ENCODE results near the gene TMEM252.

The TMEM252 gene

DNA sequence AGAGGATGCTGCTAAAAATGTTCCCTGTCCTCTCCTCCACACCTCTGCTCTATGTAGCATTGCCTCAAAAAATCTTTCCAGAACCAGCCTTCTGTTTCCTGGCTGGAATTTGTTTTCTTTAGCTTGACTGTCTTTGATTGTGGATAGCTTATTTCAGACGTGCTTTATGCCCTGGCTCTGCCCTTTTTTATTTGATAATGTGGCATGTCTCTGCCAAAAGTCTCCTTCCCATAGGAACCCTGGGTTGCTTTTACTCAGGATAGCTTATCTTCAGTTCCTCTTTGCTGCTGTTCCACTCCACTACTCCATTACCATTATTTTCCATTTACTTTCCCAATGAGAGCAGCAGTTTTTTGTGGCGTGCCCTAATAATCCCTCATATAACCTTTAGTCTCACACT, 885 bp upstream of the TMEM252 start:
- DNase-seq: no peak

DNA sequence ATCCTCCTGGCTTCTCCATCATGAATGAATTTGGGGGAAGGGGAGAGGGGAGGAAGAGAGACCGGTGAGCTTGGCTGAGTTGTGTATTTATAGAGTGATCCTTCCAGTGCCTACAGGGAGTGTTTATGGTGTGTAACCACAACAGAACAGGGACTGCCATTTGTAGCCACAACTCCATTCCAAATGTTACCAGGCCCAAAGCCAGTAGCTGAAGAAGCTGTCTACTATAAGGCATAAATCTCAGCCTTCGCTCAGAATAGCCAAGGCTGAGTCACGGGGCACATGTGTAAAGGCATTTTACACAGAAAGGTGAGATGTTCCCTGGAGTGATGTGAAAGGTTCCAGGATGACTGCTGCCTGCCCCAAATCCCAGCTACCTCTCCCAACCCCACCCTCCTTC, 2.5 kb downstream of the TMEM252 start:
- DNase-seq: no peak

DNA sequence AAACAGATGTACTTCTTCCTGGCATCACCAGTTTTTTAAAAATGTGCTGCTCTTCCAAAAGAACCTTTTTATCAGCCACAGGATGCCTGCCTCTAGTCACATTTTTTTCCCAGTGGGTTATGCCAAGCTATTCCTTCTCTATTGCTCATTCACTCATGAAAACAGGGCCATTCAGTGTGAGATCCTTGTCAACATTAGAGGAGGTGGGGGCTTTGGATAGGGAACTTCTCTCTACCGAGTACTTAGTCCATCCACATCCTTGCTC, 3.1 kb downstream of the TMEM252 start:
- no peak for DNase-seq

DNA sequence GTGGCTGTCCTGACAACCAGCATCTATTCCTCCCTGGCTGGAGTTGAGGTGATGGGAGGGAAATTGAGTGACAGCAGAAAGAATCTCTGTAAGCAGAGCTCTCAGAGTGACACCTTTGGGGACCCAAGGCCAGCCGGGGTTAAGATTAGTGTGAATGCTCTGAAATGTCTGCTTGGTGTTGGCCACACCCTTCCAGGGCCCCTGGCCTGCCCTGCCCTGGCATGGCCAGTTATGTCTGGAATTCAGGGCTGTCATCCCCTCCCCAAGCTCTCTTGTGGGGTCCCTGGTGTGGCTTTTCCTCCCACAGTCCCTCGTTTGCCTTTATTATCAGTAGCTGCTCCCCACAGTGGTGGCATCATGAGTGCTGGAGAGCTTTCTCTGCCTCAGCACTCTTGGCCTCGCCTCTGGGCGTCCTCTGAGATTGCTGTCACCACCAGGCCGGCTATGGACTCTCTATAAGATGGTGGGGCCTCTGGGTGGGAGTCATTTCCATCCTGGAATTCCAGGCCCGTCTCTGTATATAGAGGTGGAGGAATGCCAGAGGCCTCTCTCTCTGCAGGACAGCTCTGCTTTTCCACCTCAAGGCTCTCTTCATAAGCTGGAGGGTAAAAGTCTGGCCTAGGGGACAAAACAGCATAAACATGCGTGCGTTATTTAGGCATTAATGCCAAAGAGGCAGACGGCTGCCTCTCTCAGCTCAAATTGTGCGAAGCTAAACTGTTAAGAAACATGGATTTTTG, 3.6 kb downstream of the TMEM252 start:
- DNase-seq: no peak

DNA sequence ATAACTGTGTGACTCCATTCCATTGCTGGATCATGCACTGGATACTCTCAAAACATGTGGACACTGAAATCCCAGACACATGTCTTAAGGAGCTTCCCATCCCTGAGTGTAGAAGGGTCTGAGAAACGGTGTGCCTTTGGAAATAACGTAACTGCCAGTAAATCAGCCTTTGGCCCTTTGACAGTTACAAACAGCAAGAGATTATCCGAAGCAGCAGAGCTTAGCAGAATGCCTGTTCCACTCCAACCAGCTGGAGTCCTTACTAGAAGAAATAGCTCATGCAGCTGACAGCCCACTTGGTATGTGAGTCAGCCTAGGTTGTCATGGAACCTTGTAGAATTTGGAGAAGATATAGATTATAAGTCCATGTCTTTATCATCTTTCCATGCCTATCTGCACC, 7.0 kb downstream of the TMEM252 start:
- DNase-seq: no peak

DNA sequence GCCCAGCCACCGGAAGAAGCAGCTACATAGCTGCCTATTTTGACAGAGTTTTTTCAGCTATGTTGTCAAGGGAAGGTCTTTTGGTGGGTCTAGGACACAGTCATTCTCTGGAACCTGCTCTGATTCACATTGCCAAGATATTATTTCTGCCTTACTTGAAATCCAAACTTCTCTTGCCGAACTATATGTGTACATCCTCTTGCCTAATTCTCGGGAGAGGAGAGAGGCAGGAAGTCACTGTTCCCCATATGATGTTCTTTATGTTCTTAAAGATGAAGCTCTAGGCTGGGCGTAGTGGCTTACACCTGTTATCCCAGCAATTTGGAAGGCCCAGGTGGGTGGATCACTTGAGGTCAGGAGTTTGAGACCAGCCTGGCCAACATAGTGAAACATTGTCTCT, 8.6 kb downstream of the TMEM252 start:
- no peak for DNase-seq

DNA sequence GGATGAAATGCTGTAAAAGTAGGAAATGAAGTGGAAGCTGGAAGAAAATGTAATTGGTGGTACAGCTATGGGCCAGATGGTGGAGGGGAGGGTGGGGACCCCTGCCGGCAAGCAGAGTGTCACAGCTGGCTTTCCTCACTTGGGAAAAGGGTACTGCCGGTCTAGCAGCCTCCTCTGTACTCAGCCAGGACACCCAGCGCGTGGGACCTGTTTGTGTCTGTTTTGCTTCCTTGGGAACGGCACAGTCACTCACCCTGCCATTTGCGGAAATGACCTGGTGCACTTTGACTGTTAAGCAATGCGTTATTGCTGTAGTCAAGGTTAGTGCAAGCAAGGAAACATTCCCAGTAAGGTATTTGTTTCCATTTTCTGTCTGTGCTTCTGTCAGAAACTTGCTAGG, 10.1 kb downstream of the TMEM252 start:
- DNase-seq: no peak

DNA sequence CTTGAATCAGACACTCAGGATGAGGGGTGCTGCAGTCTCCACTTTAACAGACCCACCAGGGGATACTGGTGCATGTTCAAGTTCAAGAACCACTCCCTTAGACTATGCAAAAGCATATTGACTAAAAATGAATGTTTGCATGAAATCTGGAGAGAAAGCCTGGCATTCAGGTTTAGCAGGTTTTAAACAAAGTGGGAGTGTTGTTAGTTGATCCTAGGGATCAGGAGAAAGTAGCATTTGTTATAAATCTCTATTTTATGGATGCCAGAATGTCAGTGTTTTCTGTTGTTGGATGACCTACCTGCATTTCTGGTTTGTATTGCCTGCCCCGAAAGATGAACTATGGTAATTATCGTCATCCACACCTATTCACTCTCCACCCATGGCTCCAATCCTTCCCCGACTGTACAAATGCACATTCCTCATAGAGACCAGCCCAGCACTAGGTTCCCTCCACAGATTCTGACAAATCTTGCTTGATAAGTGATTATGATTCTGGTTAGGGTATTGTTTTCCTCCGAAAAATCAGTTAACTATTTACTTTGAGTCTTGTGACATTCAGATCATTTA, 17.2 kb downstream of the TMEM252 start:
- DNase-seq: no peak

DNA sequence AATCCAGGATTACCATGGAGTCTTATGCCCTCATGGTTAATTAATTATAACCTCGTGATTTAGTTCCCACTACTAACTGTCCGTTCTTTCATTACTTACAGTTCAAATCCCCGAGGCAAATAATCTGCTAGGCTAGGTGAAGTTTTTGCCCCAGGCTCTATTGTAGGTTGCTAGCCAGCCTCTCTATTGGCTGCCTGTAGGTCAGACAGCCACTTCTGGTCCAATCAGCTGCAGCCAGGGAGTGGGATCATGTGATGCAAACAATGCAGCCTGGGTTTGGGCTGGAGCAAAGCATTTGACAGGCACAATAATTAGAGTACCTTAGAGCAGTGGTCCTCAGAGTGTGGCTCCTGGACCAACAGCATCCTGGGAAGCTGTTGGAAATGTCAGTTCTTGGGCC, 17.7 kb downstream of the TMEM252 start:
- DNase-seq: no peak

DNA sequence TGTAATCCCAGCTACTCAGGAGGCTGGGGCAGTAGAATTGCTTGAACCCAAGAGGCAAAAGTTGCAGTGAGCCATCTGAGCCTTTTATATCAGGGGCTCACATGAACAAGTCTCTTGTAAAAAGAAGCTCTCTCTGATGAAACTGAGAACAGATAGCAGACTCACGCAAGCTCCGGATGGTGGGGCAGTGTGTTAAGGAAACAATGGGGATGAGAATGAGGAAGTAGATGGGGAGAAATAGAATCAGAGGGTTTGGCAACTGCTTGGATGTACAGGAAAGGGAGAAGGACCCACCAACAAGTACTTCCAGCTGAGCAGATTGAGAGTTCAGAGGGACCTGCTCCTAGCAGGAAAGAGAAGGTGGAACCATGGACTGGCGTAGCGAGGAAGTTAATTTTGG, 18.6 kb downstream of the TMEM252 start:
- DNase-seq: no peak

DNA sequence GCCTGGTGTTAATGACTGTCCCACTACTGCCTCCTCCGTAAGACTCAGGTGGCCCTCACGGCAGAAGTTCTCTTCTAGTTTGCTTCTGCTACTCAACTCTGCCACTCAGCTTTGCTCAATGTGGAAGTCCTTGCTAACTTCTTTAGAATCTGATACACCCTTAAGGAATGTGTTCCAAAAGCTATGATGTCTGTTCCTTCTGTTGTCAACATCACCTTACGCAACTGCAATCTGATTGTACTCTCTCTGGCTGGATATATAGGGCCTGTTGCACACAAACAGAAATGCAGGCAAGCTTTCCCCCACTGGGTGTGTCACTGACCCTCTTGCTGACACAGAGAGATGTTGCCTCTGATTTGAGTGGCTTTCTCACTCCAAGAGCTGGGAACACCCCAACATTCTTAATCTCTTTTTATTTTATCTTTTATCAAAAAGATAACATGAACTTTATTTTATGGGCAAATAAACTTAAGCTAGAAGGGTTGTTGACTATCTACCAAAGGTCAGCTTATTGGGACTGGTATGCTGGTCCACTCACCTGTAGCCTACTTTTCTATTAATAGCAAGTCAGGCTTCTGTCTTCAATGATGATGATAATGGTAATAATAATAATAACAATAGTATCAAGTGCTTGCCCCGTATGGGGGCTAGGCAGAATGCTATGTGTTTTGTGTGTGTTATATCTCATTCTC, 25.2 kb downstream of the TMEM252 start:
- DNase-seq: no peak

DNA sequence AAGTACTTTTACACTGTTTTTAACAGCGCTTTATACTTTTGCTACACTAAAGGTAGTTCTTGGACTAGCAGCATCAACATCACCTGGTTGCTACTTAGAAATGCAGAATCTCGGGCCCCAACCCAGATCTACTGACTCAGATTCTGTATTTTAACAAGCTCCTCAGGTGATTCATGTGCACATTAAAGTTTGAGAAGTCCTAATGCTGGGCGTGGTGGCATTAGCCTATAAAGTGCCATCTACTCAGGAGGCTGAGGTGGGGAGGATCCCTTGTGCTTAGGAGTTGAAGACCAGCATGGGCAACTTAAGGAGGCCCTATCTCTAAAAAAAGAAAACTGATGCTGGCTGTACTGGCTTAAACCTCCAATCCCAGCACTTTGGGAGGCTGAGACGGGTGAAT, 26.7 kb downstream of the TMEM252 start:
- DNase-seq: no peak

DNA sequence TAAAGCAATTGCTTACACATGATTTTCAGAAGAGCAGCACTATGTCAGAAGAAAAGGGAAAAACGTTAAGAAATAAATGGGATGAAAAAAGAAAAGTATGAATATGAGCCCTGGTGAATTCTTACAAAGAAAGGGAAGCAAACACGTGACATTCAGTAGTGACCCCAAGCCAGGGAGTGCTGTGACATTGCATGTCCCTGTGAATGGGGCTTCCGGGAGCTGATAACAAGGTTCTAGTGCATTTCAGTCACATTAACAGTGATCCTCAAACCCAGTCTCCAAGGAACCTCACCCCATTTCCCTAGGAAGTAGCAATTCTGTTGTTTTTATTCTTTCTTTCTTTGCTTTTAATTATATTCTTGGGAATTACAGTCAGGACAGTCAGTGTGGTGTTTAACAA, 27.3 kb downstream of the TMEM252 start:
- no peak for DNase-seq

DNA sequence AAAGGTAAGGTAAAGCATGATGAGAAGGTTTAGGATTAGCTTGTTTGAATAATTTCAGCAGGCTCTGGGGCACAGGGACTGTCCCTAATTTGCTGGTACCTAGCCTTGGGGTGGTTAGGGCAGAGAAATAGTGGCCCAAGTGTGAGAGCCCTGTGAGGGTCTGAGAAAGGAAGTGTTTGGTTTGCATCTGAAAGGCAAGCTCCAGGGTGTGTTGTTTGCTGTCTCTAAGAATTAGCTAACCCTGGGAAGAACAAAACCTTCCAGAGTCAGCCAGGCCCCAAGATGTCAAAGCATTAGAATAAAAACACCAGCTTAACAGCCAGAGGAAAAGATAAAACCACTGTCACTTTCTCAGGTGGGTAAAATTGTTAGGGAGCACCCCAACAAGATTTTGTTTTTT, 31.0 kb downstream of the TMEM252 start:
- no peak for DNase-seq

DNA sequence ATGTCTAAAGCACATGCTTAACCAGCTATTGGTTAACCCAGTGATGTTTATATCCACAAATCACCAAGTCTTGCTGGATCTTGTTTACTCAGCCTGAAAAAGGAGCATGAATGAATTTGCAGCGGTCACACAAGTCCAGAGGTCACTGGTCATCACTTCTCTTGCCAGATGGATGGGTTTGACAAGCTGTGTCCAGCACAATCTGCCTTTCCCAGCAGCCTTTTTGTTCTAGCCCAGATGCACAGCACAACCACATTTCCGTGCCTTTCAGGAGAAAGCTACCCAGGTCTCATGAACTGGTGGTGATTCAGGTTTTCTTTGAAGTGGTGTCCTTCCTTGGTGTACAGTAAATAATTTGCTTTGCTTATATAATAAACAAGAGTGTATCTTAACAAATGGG, 32.1 kb downstream of the TMEM252 start:
- DNase-seq: no peak

DNA sequence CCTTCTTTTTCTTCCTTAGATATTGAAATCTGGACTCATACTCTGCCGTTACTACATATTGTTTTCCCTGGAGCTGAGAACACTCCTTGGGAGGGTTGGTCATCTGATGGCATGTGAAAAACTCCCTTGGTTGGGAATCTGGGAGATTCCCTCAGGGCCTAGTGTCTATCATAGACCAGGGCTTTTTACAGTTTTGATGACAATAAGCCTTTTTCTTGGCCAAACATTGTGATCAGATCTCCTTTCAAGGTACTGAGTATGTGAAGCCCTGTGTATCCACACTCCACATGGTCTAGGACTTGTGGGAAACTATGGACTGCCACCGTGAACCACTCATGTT, 32.9 kb downstream of the TMEM252 start:
- DNase-seq: no peak

DNA sequence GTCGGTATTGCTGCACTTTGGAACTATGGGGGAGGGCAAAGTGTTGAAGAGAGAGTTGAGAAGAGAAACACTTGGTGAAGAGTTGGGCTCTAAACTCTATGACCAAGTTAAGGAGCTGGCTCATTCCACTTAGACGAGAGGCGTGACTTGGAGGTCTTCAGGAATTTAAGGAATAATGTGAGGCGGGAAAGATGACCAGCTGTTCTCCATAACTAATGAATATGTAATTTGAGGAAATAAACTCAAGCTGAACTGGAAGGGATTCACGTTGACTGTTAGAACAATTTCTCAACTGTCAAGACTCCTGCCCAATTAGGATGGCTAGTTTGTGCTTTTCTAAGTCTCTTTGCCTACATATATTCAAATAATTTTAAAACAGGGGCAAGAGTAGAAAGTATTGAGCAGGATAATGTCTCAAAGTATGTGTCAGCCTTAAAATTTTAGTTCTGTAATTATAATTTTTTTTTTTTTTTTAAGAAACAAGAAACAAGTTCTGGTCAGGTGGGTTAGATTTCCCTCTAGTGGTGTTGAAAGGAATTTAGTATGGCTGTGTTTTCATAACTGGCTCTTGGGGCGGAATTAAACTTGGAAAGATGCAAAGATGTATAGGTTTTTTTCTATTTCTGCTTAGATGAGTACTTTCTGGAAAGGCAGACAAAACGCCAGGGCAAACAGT, 33.4 kb downstream of the TMEM252 start:
- DNase-seq: no peak

DNA sequence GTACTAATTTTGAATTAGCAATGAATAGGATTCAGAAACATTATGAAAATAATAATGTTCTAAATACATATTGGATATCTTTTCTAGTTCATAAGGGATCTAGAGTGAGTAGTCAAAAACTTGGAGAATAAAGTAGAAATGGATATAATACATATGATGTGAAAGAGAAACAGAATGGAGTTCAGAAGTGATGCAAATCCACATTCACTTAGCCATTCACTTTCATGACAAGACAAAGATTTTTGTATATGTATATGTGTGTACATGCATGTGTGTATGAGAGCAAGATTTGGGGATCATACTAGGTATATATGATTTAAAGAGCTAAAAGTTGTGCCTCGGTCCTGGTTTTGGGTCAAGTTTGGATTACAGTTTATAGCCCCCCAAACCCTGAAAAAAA, 34.1 kb downstream of the TMEM252 start:
- no peak for DNase-seq

DNA sequence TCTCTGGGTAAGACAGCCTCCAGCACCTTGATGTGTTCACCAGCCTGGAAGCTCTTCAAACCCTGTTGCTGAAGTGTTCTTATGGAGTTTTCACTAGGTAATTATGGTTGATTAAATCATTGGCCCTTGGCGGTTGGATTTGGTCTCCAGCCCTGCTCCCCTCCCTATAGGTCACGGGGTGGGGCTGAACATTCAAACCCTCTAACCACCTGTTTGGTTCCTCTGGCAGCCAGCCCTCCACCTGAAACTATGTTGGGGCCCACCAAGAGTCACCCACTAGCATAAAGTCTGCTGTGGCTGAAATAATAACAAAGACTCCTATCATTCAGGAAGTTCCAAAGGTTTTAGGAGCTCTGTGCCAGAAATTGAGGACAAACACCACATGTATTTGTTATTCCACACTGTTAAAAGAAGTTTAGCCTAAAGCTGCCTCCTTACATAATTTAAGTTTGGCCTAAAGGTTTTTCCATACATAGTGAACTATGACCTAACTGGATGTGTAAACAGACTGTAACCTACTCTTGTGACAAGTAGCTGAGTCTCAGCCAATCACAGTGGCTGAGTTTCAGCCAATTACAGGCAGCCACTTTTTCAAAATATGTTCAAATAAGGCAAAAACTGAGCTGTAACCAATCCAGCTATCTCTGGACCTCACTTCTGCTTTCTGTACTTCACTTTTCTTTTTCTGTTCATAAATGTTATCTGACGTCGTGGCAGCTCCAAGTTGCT, 34.8 kb downstream of the TMEM252 start:
- no peak for DNase-seq

DNA sequence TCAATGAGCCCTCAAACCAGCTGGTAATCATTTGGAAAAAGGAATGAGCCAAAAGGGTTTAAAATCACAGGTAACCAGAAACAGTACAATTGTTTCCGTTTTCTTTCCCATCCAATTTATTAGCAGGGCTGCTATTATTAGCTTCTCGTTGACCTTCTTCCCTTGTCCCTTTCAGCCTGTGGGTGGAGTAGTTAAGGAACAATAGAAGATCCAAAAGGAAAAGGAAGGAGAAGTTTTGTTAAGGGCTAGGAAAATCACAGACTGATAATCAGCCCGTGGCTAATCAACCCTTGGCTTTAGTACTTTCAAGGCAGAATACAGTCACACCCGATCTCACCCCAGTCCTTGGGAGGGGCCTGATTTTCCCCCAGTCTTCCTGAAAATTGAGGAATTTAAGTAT, 38.4 kb downstream of the TMEM252 start:
- DNase-seq: no peak

DNA sequence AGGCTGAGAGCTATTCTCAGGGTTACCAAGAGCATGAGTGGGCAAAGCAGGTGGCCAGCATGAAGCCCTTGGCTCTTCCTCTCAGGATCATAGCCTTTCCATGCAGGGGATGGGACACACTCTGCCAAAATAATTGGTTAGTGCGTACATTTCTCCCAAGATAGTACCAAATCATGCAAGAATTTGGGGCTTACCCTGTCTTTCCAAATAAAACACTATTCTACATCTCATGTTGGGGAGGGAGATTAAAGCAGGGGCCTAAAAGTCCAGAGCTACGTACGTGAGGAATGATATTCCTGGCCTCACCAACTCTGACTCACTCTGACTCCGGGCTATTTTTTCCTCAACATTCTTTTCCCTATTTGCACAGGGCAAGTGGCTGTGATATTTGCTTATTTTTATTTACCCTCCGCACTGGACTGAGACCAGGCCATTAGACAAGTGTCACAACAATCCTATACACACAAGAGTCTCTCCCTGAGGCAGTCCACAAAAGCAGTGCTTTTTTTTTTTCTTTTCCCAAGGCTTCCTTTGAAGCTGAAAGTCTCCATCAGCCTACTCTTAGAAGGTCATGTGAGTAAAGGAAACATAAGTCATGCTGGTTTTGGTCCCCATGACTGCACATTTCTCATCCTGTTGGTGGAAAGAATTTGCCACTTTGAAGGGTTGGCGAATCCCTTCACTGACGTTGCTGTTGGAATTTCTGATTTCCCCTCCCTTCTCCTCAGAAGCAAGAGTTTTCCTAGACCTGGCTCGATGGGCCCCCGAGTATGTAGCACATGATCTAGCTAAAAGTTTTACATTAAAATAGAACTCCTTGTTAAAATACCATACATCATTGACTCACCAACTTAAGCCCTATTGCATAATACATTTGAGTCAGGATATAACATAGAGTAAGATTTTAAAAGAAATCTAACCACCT, 40.0 kb downstream of the TMEM252 start:
- no peak for DNase-seq

DNA sequence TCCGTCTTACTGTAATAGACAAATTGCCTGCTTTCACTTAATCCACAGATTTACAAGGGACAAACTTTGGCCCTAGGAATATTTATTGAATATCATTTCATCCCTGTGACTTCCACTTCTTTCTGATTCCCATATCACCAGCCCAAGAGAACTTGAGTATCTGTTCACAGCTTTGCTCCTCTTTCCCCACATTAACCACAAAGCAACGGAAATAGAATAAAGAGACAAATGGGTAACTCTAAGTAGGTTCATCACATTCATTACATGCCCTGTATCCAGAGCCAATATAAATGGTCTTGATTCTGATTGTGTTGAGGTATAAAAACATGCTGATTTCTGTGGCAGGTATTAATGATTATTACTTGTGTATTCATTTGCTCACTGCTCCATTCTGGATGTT, 41.9 kb downstream of the TMEM252 start:
- no peak for DNase-seq

DNA sequence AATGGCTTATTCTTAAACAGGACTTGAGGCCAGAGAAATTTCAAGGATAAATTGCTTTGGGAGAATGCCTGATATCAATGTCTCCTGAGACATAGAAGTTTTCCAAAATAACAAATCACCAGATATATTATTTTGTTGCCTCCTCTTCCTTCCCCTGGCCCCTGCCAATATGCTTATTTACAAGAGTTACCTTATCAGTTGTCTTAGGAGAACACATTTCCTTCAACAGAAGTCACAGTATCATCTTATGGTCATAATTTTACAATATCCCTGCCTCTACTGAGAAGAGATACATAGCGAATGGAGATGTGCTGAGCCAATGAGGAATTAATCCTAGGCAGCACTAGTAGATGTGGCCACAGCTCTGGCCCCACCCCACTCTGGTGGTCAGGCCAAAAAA, 43.1 kb downstream of the TMEM252 start:
- DNase-seq: no peak

Data from activated naive CD4-positive, alpha-beta T cell (primary cell).